Caco-2 (cell line): ENCODE results near the gene PLEKHA6. TPM values are rescaled to one million over a fixed set of nuclear protein-coding genes. Genes with fewer than 3 reads are reported as not detected.

ENCODE experiments used
- BruUV-seq: library from RNA; stranded (reverse); fragments of 400-500 nt; replicated peaks from 2 replicates; lab custom pipeline; 2021; lab: Mats Ljungman, UMichigan
- CTCF ChIA-PET: fragments of 300-600 bp; sonication (Branson Sonifier 250); formaldehyde crosslinking; loops from one replicate; lab custom pipeline; 2022; ENCODE audit warnings: antibody characterized with exemption; lab: Charles Lee
- POLR2A ChIA-PET: fragments of 300-600 bp; sonication (Branson Sonifier 250); formaldehyde crosslinking; loops from one replicate; lab custom pipeline; 2022; ENCODE audit warnings: antibody characterized with exemption; lab: Charles Lee
- DNase-seq, 2 experiments: peaks; one replicate each; pipeline versions ENCODE4 v3.0.0 to v3.0.0-alpha.2; 2020 to 2022
- H3K27me3 ChIP-seq: replicated peaks from 2 replicates; pipeline ENCODE4 v1.6.0; 2011; ENCODE audit warnings: low read length; ENCODE audit not compliant: control insufficient read depth, insufficient read depth
- H3K36me3 ChIP-seq: 2 replicates; pipeline ENCODE4 v1.5.1; 2011; ENCODE audit warnings: low read length; ENCODE audit not compliant: control insufficient read depth, insufficient read depth
- H3K4me1 ChIP-seq: fragments of 250-450 bp; sonication (Bioruptor Pico); 2 replicates; pipeline ENCODE4 v1.5.1; 2020; ENCODE audit warnings: mild to moderate bottlenecking
- H3K4me3 ChIP-seq: 2 replicates; pipeline ENCODE4 v1.5.1; 2011; ENCODE audit warnings: low read depth, mild to moderate bottlenecking, control low read depth, low read length
- H3K9me3 ChIP-seq: fragments of 250-450 bp; sonication (Bioruptor Pico); 2 replicates; pipeline ENCODE4 v1.5.1; 2020; ENCODE audit warnings: mild to moderate bottlenecking, moderate library complexity
- H3K27ac Mint-ChIP-seq: one replicate; pipeline ENCODE4 v1.8.0; 2022; ENCODE audit warnings: mixed read lengths; ENCODE audit not compliant: unreplicated experiment
- H3K27me3 Mint-ChIP-seq: one replicate; pipeline ENCODE4 v1.8.0; 2022; ENCODE audit warnings: mixed read lengths; ENCODE audit not compliant: insufficient read depth, unreplicated experiment
- H3K36me3 Mint-ChIP-seq: one replicate; pipeline ENCODE4 v1.8.0; 2022; ENCODE audit warnings: mild to moderate bottlenecking, mixed read lengths; ENCODE audit not compliant: insufficient read depth, unreplicated experiment
- H3K4me1 Mint-ChIP-seq: one replicate; pipeline ENCODE4 v1.8.0; 2022; ENCODE audit warnings: low read depth, mixed read lengths; ENCODE audit not compliant: unreplicated experiment
- H3K4me3 Mint-ChIP-seq: one replicate; pipeline ENCODE4 v1.8.0; 2022; ENCODE audit warnings: mild to moderate bottlenecking, moderate library complexity, mixed read lengths; ENCODE audit not compliant: unreplicated experiment
- H3K9me3 Mint-ChIP-seq: one replicate; pipeline ENCODE4 v1.8.0; 2022; ENCODE audit warnings: mixed read lengths; ENCODE audit not compliant: unreplicated experiment
- CTCF ChIP-seq, 2 experiments: fragments of 200-600 bp in 1 of 2; IDR thresholded peaks; 1 replicate in 1 of 2; 2 replicates in 1 of 2; pipeline versions ENCODE4 v1.5.1 to v1.8.0; 2011 to 2022; ENCODE audit warnings: antibody characterized with exemption in 1 of 2, control low read depth in 1 of 2, inconsistent platforms in 1 of 2, low read depth in 1 of 2, low read length in 1 of 2, mild to moderate bottlenecking in 1 of 2, moderate library complexity in 1 of 2; ENCODE audit not compliant: insufficient read depth in 1 of 2, severe bottlenecking in 1 of 2, unreplicated experiment in 1 of 2
- intact Hi-C: fragments of 100-400 bp; cut with micrococcal nuclease; formaldehyde crosslinking; loops from one replicate; pipeline ENCODE4 v1.10.0; 2022; ENCODE audit not compliant: unreplicated experiment
- total RNA-seq: library from RNA; stranded (reverse); gene quantifications from 2 replicates; pipeline ENCODE4 v1.2.3, GENCODE V29; 2022

Gene PLEKHA6
- total RNA-seq, 1 experiment from 2014 or later, result 18.8 TPM

- Mint-ChIP-seq H3K4me3 (no peak overlapping the region), H3K27me3 (no peaks in the 10 kb centered on the region), H3K4me1 (peaks cover 17% of the 10 kb centered on the region), H3K9me3 (no peaks in the 10 kb centered on the region), H3K27ac (no peak overlapping the region), H3K36me3 (peaks cover 5% of the 10 kb centered on the region)
- Histone ChIP-seq H3K4me3 (no peak overlapping the region), H3K4me1 (peaks cover 57% of the 10 kb centered on the region), H3K9me3 (no peaks in the 10 kb centered on the region), H3K27me3 (no peaks in the 10 kb centered on the region), H3K36me3 (no peaks in the 10 kb centered on the region)
- no TSS peak for BruUV-seq
- DNase-seq, result no peak
- intact Hi-C loops, result loop anchor here (2.0 to 5.0 kb wide), 3 partner anchors 41 to 499 kb away; partner anchors contain the start of gene SNRPE
- TF ChIP-seq CTCF (IDR thresholded peaks at IDR 0.05; ENCODE audit: insufficient read depth in 1 of 2, low read depth in 1 of 2, low read length in 1 of 2, severe bottlenecking in 1 of 2, unreplicated experiment in 1 of 2), result no peak
- CTCF ChIA-PET, result interaction anchor here (1.1 to 4.0 kb wide), 5 partner anchors 37 to 199 kb away, joined by 5 to 41 read pairs (median 9); partner anchors contain the start of gene GOLT1A
- POLR2A ChIA-PET, result no interaction called here
These were observed 2.1 kb upstream of the PLEKHA6 start for GRCh38 chr1:204361781-204362180.

GRCh38 chr1:204361341-204361771 is 1.6 kb upstream of the PLEKHA6 start:
- TF ChIP-seq CTCF (IDR thresholded peaks at IDR 0.05; ENCODE audit: insufficient read depth in 1 of 2, low read depth in 1 of 2, low read length in 1 of 2, severe bottlenecking in 1 of 2, unreplicated experiment in 1 of 2), result no peak
- Mint-ChIP-seq H3K36me3 (peaks cover 5% of the 10 kb centered on the region), H3K9me3 (no peaks in the 10 kb centered on the region), H3K27me3 (no peaks in the 10 kb centered on the region), H3K4me1 (peaks cover 17% of the 10 kb centered on the region), H3K4me3 (no peak overlapping the region), H3K27ac (no peak overlapping the region)
- H3K4me3 ChIP-seq, result no peak overlapping the region
- no TSS peak for BruUV-seq
- H3K4me1 ChIP-seq, result peaks cover 57% of the 10 kb centered on the region
- intact Hi-C loops, result loop anchor here (5.0 kb wide), 2 partner anchors 59 to 499 kb away; partner anchors contain the start of gene SNRPE
- POLR2A ChIA-PET, result no interaction called here
- no peaks in the 10 kb centered on the region for H3K27me3 ChIP-seq
- H3K36me3 ChIP-seq, result no peaks in the 10 kb centered on the region
- no peaks in the 10 kb centered on the region for H3K9me3 ChIP-seq
- DNase-seq, result no peak
- CTCF ChIA-PET, result interaction anchor here (0.6 to 2.7 kb wide), 4 partner anchors 108 to 231 kb away, joined by 3 to 9 read pairs (median 5); no protein-coding TSS in a partner anchor

- POLR2A ChIA-PET, result no interaction called here
- H3K9me3 Mint-ChIP-seq, result no peaks in the 10 kb centered on the region
- no peaks in the 10 kb centered on the region for H3K27me3 ChIP-seq
- no peak overlapping the region for H3K4me3 Mint-ChIP-seq
- no peak overlapping the region for H3K4me3 ChIP-seq
- H3K27me3 Mint-ChIP-seq, result no peaks in the 10 kb centered on the region
- peaks cover 17% of the 10 kb centered on the region for H3K4me1 Mint-ChIP-seq
- H3K9me3 ChIP-seq, result no peaks in the 10 kb centered on the region
- no TSS peak for BruUV-seq
- H3K27ac Mint-ChIP-seq, result no peak overlapping the region
- no peak for TF ChIP-seq CTCF (IDR thresholded peaks at IDR 0.05; ENCODE audit: insufficient read depth in 1 of 2, low read depth in 1 of 2, low read length in 1 of 2, severe bottlenecking in 1 of 2, unreplicated experiment in 1 of 2)
- CTCF ChIA-PET, result interaction anchor here (0.7 to 2.7 kb wide), 5 partner anchors 19 to 198 kb away, joined by 3 to 9 read pairs (median 7); partner anchors contain the start of gene GOLT1A
- H3K4me1 ChIP-seq, result peaks cover 57% of the 10 kb centered on the region
- intact Hi-C loops, result loop anchor here (5.0 kb wide), 2 partner anchors 58 to 498 kb away; partner anchors contain the start of gene SNRPE
- peaks cover 5% of the 10 kb centered on the region for H3K36me3 Mint-ChIP-seq
- DNase-seq, result no peak
- H3K36me3 ChIP-seq, result no peaks in the 10 kb centered on the region
These were observed 585 bp upstream of the PLEKHA6 start for GRCh38 chr1:204360314-204360713.
